ENCODE data around the gene CFAP210. TPM values are rescaled to one million over a fixed set of nuclear protein-coding genes. Genes with fewer than 3 reads are reported as not detected.
"Not testable (repeated sequence)": the region's sequence is repeated elsewhere in the genome, so short reads cannot be mapped to it uniquely, and the experiment has no call there.

Gene CFAP210
- total RNA-seq, 2 experiments from 2014 or later, result not detected

- ChIA-PET POLR2A (no interaction called here), CTCF (no interaction called here)
- Mint-ChIP-seq H3K27me3 (ENCODE audit: low read depth) (no peaks in the 10 kb centered on the region), H3K4me3 (no peak overlapping the region), H3K36me3 (ENCODE audit: low read depth) (peaks cover 4% of the 10 kb centered on the region), H3K27ac (no peak overlapping the region), H3K4me1 (ENCODE audit: low read depth) (peaks cover 9% of the 10 kb centered on the region), H3K9me3 (ENCODE audit: insufficient read depth) (no peaks in the 10 kb centered on the region)
- DNase-seq, result no peak
- no peak for ATAC-seq
Measured at GRCh38 chr2:169709981-169710380, 15.8 kb upstream of the CFAP210 start.

DNA sequence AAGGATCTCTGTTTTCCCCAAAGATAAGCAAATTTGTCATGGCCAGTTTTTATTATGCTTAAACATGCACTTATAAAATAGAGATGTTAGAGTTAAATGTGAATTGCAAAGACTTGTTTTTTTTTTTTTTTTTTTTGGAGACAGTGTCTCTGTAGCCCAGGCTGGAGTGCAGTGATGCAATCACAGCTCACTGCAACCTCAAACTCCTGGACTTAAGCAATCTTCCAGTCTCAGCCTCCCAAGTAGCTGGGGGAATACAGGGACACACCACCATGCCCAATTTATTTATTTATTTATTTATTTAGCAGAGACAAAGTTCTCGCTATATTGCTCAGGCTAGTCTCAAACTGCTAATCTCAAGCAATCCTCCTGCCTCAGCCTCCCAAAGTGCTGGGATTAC is 15.1 kb upstream of the CFAP210 start:
- POLR2A ChIA-PET, result no interaction called here
- Mint-ChIP-seq H3K27me3 (ENCODE audit: low read depth) (no peaks in the 10 kb centered on the region), H3K4me3 (no peak overlapping the region), H3K27ac (no peak overlapping the region), H3K9me3 (ENCODE audit: insufficient read depth) (no peaks in the 10 kb centered on the region), H3K36me3 (ENCODE audit: low read depth) (peaks cover 5% of the 10 kb centered on the region), H3K4me1 (ENCODE audit: low read depth) (peaks cover 5% of the 10 kb centered on the region)
- no peak for DNase-seq
- no peak for ATAC-seq
- CTCF ChIA-PET, result no interaction called here

DNA sequence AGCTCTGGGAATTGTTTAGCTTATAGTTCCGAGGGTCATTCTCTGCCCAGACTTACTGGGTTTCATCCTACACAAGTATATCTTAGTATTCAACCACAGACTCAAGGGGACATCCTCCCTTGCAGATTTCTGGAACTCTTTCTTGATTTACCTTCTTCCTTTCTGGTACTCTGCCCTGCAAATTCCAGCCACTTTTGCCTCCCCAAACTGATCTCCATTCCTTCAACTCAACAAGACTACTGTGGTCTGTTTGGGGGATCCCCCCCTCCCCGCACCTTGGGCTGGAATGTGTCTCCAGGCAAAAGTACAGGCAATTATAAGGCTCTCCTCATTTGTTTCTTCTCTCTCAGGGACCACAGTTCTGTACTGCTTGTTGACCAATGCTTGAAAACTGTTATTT is 13.4 kb upstream of the CFAP210 start:
- ATAC-seq (no peak), DNase-seq (no peak)
- Mint-ChIP-seq H3K4me1 (ENCODE audit: low read depth) (peaks cover 5% of the 10 kb centered on the region), H3K27me3 (ENCODE audit: low read depth) (no peaks in the 10 kb centered on the region), H3K9me3 (ENCODE audit: insufficient read depth) (no peaks in the 10 kb centered on the region), H3K4me3 (no peak overlapping the region), H3K36me3 (ENCODE audit: low read depth) (peaks cover 5% of the 10 kb centered on the region), H3K27ac (no peak overlapping the region)
- ChIA-PET POLR2A (no interaction called here), CTCF (no interaction called here)

GRCh38 chr2:169705927-169706326 is 11.7 kb upstream of the CFAP210 start:
- POLR2A ChIA-PET, result no interaction called here
- H3K4me3 Mint-ChIP-seq, result no peak overlapping the region
- no peaks in the 10 kb centered on the region for H3K4me1 Mint-ChIP-seq (ENCODE audit: low read depth)
- CTCF ChIA-PET, result no interaction called here
- no peaks in the 10 kb centered on the region for H3K27me3 Mint-ChIP-seq (ENCODE audit: low read depth)
- no peaks in the 10 kb centered on the region for H3K9me3 Mint-ChIP-seq (ENCODE audit: insufficient read depth)
- ATAC-seq, result no peak
- H3K36me3 Mint-ChIP-seq (ENCODE audit: low read depth), result peaks cover 9% of the 10 kb centered on the region
- DNase-seq, result no peak
- H3K27ac Mint-ChIP-seq, result no peak overlapping the region

GRCh38 chr2:169704160-169704708 is 10.0 kb upstream of the CFAP210 start:
- POLR2A ChIA-PET, result interaction anchor here (0.7 to 1.6 kb wide), 2 partner anchors 8 to 13 kb away, joined by 3 to 4 read pairs; no protein-coding TSS in a partner anchor

DNA sequence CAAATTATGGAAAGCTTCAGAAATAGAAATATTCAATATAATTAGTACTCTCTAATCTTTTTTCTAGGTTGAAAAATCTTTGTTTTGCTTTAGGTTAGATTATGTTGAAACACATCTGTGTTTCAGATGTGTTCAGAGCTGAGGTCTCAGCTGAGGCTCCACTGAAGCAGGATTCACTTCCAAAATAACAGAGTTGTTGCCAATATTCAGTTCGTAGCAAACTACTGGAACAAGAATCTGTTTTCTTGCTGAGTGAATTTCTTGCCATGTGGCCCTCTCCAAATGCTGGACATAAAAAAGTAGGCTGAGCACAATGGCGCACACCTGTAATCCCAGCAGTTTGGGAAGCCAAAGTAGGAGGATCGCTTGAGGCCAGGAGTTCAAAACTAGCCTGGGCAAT is 8.8 kb upstream of the CFAP210 start:
- peaks cover 10% of the 10 kb centered on the region for H3K4me1 Mint-ChIP-seq (ENCODE audit: low read depth)
- peaks cover 18% of the 10 kb centered on the region for H3K36me3 Mint-ChIP-seq (ENCODE audit: low read depth)
- no peaks in the 10 kb centered on the region for H3K9me3 Mint-ChIP-seq (ENCODE audit: insufficient read depth)
- ATAC-seq (no peak), DNase-seq (no peak)
- H3K4me3 Mint-ChIP-seq, result no peak overlapping the region
- ChIA-PET CTCF (interaction anchor here (2.1 kb wide), 1 partner anchor 20 kb away, joined by 6 read pairs; no protein-coding TSS in a partner anchor), POLR2A (interaction anchor here (1.6 kb wide), 1 partner anchor 14 kb away, joined by 4 read pairs; no protein-coding TSS in a partner anchor)
- no peak overlapping the region for H3K27ac Mint-ChIP-seq
- no peaks in the 10 kb centered on the region for H3K27me3 Mint-ChIP-seq (ENCODE audit: low read depth)

More at GRCh38 chr2:169704160-169704708, 10.0 kb upstream of the CFAP210 start:
- CTCF ChIA-PET, result interaction anchor here (2.1 kb wide), 1 partner anchor 21 kb away, joined by 6 read pairs; no protein-coding TSS in a partner anchor
- DNase-seq, result no peak
- H3K4me1 Mint-ChIP-seq (ENCODE audit: low read depth), result peaks cover 3% of the 10 kb centered on the region
- no peaks in the 10 kb centered on the region for H3K27me3 Mint-ChIP-seq (ENCODE audit: low read depth)
- no peaks in the 10 kb centered on the region for H3K9me3 Mint-ChIP-seq (ENCODE audit: insufficient read depth)
- H3K27ac Mint-ChIP-seq, result no peak overlapping the region
- no peak overlapping the region for H3K4me3 Mint-ChIP-seq
- no peak for ATAC-seq
- peaks cover 14% of the 10 kb centered on the region for H3K36me3 Mint-ChIP-seq (ENCODE audit: low read depth)

DNA sequence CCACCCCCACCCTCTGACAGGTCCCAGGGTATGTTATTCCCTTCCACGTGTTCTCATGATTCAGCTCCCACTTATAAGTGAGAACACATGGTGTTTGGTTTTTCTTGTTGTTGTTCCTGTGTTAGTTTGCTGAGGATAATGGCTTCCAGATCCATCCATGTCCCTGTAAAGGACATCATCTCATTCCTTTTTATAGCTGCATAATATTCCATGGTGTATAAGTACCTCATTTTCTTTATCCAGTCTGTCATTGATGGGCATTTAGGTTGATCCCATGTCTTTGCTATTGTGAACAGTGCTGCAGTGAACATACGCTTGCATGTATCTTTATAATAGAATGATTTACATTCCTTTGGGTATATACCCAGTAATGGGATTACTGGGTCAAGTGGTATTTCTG is 5.0 kb upstream of the CFAP210 start:
- H3K27ac Mint-ChIP-seq; DNase-seq; H3K4me3 Mint-ChIP-seq; H3K9me3 Mint-ChIP-seq (ENCODE audit: insufficient read depth); ATAC-seq; H3K27me3 Mint-ChIP-seq (ENCODE audit: low read depth); POLR2A ChIA-PET: not testable (repeated sequence)
- Mint-ChIP-seq H3K36me3 (ENCODE audit: low read depth) (peaks cover 20% of the 10 kb centered on the region), H3K4me1 (ENCODE audit: low read depth) (peaks cover 27% of the 10 kb centered on the region)
- CTCF ChIA-PET, result interaction anchor here (0.9 kb wide), 1 partner anchor 69 kb away, joined by 3 read pairs; no protein-coding TSS in a partner anchor

DNA sequence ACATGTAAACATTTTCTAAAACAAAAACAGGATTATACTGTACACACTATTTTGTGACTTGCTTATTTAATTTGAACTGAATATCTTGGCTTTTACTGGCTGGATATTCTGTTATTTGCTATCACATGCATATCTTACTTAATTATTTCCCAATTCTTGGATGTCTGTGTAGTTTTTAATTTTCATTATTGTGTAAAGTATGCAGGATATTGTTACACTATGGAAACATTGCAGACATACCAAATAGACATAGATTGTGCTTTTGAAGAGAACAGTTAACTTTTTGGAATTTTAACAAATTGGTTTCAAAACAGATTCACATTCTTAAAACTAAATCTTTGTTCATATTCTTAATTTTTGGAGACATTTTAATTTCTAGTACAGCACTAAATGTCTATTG is 2.2 kb upstream of the CFAP210 start:
- H3K27ac Mint-ChIP-seq, result no peak overlapping the region
- CTCF ChIA-PET, result no interaction called here
- DNase-seq, result no peak
- H3K4me3 Mint-ChIP-seq, result no peak overlapping the region
- peaks cover 38% of the 10 kb centered on the region for H3K4me1 Mint-ChIP-seq (ENCODE audit: low read depth)
- H3K27me3 Mint-ChIP-seq (ENCODE audit: low read depth), result peaks cover 18% of the 10 kb centered on the region
- ATAC-seq, result no peak
- peaks cover 22% of the 10 kb centered on the region for H3K36me3 Mint-ChIP-seq (ENCODE audit: low read depth)
- H3K9me3 Mint-ChIP-seq (ENCODE audit: insufficient read depth), result no peaks in the 10 kb centered on the region
- POLR2A ChIA-PET, result interaction anchor here (0.7 kb wide), 1 partner anchor 8 kb away, joined by 3 read pairs; no protein-coding TSS in a partner anchor

DNA sequence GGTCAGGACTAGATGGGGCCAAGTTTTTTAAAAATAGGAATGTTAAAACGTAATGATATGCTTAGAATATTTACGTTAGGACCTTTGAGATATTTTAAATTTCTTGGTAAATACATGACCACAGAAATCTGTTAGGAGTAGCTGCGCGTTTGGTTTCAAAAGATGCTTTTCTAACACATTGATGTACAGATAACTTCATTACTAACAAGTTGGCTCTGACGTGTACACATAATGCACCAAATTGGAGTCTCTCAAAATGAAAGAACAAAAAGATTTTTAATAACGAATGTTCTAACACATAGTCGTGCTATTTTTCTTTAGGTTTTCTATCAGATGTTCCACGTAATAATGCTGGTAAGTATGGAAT is 672 bp upstream of the CFAP210 start:
- Mint-ChIP-seq H3K36me3 (ENCODE audit: low read depth) (peaks cover 16% of the 10 kb centered on the region), H3K4me1 (ENCODE audit: low read depth) (peaks cover 35% of the 10 kb centered on the region), H3K27me3 (ENCODE audit: low read depth) (peaks cover 22% of the 10 kb centered on the region), H3K27ac (peak overlapping the region; percentile 92), H3K4me3 (peak overlapping the region; percentile 91), H3K9me3 (ENCODE audit: insufficient read depth) (no peaks in the 10 kb centered on the region)
- ATAC-seq (no peak), DNase-seq (no peak)
- ChIA-PET CTCF (interaction anchor here (1.4 kb wide), 1 partner anchor 38 kb away, joined by 3 read pairs; the partner anchor contains the start of gene KLHL23), POLR2A (interaction anchor here (1.1 to 1.7 kb wide), 2 partner anchors 108 to 110 kb away, joined by 3 to 5 read pairs; no protein-coding TSS in a partner anchor)

DNA sequence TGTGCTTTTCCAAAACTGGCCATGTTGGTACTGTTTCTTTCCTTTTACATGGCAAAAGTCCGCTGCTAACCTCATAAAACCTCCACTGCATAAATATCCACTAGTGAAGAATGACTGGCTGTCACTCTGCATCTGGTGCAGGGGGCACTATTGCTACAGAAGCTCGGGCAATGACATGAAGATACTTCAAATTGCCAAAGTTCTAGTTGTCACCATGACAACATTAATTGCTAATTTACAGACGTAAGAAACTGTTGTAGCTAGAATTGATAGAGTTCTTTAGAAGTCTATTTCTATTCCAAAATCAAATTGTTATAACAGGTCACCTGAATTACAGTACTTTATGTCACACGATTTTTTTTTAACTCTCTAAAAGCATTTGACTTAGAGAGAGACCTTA is 845 bp downstream of the CFAP210 start:
- Mint-ChIP-seq H3K4me1 (ENCODE audit: low read depth) (peaks cover 29% of the 10 kb centered on the region), H3K9me3 (ENCODE audit: insufficient read depth) (peaks cover under 1% of the 10 kb centered on the region), H3K36me3 (ENCODE audit: low read depth) (peaks cover 7% of the 10 kb centered on the region), H3K27me3 (ENCODE audit: low read depth) (peaks cover 25% of the 10 kb centered on the region), H3K27ac (peak overlapping the region; percentile 92), H3K4me3 (peak overlapping the region; percentile 91)
- DNase-seq (no peak), ATAC-seq (no peak)
- POLR2A ChIA-PET, result interaction anchor here (1.3 to 2.9 kb wide), 2 partner anchors 10 to 40 kb away, joined by 3 to 8 read pairs; partner anchors contain the start of gene KLHL23
- CTCF ChIA-PET, result interaction anchor here (0.7 to 1.4 kb wide), 4 partner anchors 12 to 121 kb away, joined by 3 read pairs; no protein-coding TSS in a partner anchor

DNA sequence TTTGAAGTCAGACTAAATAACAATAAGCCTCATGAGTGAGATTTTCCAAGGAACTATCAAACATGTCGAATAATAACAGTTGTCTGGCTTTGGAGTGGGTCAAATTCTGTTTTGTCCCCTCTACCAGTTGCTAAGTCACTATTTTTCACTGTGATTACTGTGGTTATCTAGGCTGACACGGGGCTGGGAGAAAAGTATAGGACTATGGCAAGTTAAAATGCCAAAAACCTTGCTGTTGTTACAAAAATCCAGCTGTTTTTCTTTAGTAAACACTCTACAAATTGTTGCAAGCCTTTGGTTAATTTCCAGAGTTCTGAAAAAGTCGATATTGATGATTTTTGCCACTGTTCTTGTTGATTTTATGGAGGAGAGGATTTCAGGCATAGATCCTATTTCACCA is 1.5 kb downstream of the CFAP210 start:
- DNase-seq (no peak), ATAC-seq (no peak)
- peaks cover 25% of the 10 kb centered on the region for H3K27me3 Mint-ChIP-seq (ENCODE audit: low read depth)
- H3K4me3 Mint-ChIP-seq, result no peak overlapping the region
- POLR2A ChIA-PET, result interaction anchor here (2.9 kb wide), 1 partner anchor 9 kb away, joined by 8 read pairs; no protein-coding TSS in a partner anchor
- CTCF ChIA-PET, result interaction anchor here (0.9 to 1.4 kb wide), 3 partner anchors 11 to 75 kb away, joined by 3 read pairs; no protein-coding TSS in a partner anchor
- peaks cover 25% of the 10 kb centered on the region for H3K4me1 Mint-ChIP-seq (ENCODE audit: low read depth)
- peaks cover 7% of the 10 kb centered on the region for H3K36me3 Mint-ChIP-seq (ENCODE audit: low read depth)
- H3K9me3 Mint-ChIP-seq (ENCODE audit: insufficient read depth), result peaks cover 4% of the 10 kb centered on the region
- no peak overlapping the region for H3K27ac Mint-ChIP-seq

DNA sequence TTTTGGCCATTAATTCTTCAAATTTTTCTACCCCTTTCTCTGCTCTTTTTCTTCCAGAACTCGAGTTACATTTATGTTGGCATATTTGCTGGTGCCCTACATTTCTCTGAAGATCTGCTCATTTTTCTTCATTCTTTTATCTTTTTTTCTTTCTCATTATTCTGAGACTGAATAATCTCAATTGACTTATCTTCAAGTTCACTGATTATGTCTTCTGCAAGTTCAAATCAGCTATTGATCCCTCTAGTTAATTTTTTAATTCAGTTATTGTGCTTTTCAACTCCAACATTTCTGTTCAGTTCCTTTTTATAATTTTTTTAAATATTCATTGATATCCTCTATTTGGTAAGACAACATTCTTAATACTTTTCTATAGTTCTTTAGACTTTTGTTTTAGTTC is 3.2 kb downstream of the CFAP210 start:
- peaks cover 4% of the 10 kb centered on the region for H3K9me3 Mint-ChIP-seq (ENCODE audit: insufficient read depth)
- H3K36me3 Mint-ChIP-seq (ENCODE audit: low read depth), result peaks cover 4% of the 10 kb centered on the region
- peaks cover 20% of the 10 kb centered on the region for H3K4me1 Mint-ChIP-seq (ENCODE audit: low read depth)
- no peak for DNase-seq
- no peak overlapping the region for H3K27ac Mint-ChIP-seq
- ChIA-PET CTCF (no interaction called here), POLR2A (no interaction called here)
- peaks cover 27% of the 10 kb centered on the region for H3K27me3 Mint-ChIP-seq (ENCODE audit: low read depth)
- H3K4me3 Mint-ChIP-seq, result no peak overlapping the region
- no peak for ATAC-seq

All from activated CD8-positive, alpha-beta T cell treated with anti-CD3 and anti-CD28 coated beads, Interleukin-2, amount 10 ng/mL, durations not matched to agents 7 days and 5 days (primary cell).